GM06990 (cell line): ENCODE results near the gene TMEM91.

Experiments used
- DNase-seq: peaks from one replicate; pipeline ENCODE4 v3.0.0-alpha.2; 2011; ENCODE audit not compliant: insufficient read length; ENCODE audit errors: extremely low read depth
- H3K27me3 ChIP-seq: replicated peaks from 2 replicates; pipeline ENCODE4 v1.6.0; 2011; ENCODE audit warnings: low read length; ENCODE audit not compliant: control insufficient read depth, insufficient read depth
- H3K36me3 ChIP-seq: 2 replicates; pipeline ENCODE4 v1.5.1; 2011; ENCODE audit warnings: low read length; ENCODE audit not compliant: control insufficient read depth, insufficient read depth
- H3K4me3 ChIP-seq: replicated peaks from 2 replicates; pipeline ENCODE4 v1.5.1; 2011; ENCODE audit warnings: low read depth, mild to moderate bottlenecking, control low read depth, low read length
- CTCF ChIP-seq: IDR thresholded peaks from 2 replicates; pipeline ENCODE4 v1.5.1; 2011; ENCODE audit warnings: low read length, control low read depth, mild to moderate bottlenecking, inconsistent platforms; ENCODE audit not compliant: insufficient read depth, poor library complexity, severe bottlenecking

Gene TMEM91

GRCh38 chr19:41433171-41433570 is 56.8 kb downstream of the TMEM91 start:
- TF ChIP-seq CTCF = no peak
- no peaks in the 10 kb centered on the region for H3K27me3 ChIP-seq
- no peak for DNase-seq
- no peak overlapping the region for H3K4me3 ChIP-seq
- peaks cover 19% of the 10 kb centered on the region for H3K36me3 ChIP-seq
